GM11168 (cell line): ENCODE data around the gene NXPH4.

Source experiments
- in situ Hi-C: fragments of 300-500 bp; cut with MboI; formaldehyde crosslinking; loops from one replicate; pipeline ENCODE4 v1.12.0; 2022; ENCODE audit warnings: low sequenced_read_pairs; ENCODE audit not compliant: unreplicated experiment

NXPH4 gene

DNA sequence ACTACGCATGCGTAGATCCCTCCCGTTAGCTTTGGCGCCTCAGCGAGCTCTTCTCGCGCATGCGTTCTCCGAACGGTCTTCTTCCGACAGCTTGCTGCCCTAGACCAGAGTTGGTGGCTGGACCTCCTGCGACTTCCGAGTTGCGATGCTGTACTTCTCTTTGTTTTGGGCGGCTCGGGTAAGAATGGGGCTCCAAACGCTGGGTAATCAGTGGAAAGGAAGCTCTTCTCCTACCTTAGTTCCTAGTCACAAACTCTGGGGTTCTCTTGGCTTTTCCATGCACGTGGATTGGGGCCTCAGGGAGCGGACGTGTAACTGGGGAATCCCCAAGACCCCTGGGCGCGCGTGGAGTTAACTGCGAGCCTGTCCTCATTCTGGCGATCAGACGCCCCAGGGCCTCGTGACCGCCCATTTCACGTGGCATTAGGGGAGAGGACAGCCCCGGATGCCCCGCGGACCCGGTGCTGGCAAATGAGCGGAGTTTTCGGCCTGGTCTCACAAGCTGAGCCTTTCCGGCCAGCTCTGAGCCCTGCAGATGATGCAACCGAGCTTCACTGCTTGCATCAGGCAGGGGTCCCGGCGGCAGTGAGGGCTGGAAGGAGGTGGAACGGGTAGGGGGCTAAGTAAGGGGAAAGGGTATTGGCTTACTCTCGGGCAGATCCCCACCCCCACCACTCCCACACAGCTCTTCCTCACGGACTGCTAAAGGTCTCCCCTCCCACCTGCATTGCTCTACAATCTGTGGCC is 13.2 kb downstream of the NXPH4 start, which contains the start of gene SHMT2:
Gene SHMT2 (plus strand): TSS at position 78 of the 747 bp plus-strand sequence. CDS start 68 bp downstream, at position 146.
- in situ Hi-C loops: no loop called here

DNA sequence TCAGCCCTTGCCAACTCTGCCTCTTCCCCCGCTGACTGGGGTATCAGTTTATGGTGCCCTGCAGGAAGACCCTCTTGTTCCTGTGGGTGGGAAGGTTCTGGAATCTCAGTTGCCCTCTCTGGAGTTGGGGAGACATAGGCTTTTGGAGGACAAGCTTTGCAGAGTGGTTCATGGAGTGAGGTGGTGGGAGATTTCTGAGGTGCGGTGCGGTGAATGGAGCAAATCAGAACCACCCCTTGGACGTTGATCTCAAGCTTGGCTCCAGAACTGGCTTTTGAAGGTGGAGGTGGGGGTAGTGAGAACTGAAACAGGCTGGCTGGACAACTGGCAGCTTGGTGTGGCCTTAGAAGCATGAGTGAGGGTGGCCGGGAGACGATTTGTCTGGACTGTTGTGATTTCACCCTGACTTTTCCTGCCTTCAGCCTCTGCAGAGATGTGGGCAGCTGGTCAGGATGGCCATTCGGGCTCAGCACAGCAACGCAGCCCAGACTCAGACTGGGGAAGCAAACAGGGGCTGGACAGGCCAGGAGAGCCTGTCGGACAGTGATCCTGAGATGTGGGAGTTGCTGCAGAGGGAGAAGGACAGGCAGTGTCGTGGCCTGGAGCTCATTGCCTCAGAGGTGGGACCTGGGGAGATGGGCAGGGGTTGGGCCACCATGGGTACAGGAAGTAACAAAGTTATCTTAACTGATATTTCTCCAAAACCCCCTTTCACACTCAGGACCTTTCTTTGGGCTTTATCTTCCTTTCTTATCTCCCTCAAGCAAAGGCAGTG is 14.0 kb downstream of the NXPH4 start:
- in situ Hi-C loops: no loop called here

DNA sequence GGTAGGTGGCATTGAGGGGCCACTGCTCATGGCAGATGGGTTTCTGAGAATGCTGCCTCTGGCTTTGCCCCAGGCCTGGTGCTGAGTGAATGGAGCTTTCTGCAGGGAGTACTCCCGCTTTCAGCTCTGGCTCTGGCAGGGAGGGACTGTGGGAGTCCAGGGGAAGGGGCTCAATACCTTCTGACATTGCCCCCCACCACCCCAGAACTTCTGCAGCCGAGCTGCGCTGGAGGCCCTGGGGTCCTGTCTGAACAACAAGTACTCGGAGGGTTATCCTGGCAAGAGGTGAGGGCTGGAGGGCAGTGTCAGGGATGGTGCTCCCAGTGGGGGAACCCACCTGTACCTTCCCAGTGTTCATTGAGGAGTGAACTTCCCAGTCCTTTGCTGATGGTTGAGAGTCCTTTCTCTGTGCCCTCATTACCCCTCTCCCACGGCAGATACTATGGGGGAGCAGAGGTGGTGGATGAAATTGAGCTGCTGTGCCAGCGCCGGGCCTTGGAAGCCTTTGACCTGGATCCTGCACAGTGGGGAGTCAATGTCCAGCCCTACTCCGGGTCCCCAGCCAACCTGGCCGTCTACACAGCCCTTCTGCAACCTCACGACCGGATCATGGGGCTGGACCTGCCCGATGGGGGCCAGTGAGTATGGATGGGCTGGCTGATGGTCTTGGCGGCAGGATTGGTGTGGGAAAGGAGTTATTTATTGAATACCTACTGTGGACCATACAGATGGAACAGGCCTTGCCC is 14.9 kb downstream of the NXPH4 start:
- in situ Hi-C loops: no loop called here

DNA sequence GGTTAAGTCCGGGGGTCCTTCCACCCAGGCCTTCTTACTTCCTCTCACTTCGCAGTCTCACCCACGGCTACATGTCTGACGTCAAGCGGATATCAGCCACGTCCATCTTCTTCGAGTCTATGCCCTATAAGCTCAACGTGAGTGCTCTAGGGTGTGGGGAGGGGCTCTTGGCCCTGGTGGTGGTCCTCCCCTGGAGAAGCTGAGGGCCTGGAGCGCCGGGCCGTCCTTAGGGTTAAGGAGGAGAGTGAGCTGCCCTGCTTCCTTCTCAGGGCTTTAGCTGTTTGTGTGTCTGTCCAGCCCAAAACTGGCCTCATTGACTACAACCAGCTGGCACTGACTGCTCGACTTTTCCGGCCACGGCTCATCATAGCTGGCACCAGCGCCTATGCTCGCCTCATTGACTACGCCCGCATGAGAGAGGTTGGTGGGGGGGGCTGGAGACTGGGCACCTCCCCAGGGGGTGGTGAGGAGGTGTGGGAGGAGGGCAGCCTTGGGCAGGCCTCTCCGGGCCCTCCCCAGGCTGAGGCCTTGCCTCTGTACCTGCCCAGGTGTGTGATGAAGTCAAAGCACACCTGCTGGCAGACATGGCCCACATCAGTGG is 15.7 kb downstream of the NXPH4 start:
- in situ Hi-C loops: no loop called here

DNA sequence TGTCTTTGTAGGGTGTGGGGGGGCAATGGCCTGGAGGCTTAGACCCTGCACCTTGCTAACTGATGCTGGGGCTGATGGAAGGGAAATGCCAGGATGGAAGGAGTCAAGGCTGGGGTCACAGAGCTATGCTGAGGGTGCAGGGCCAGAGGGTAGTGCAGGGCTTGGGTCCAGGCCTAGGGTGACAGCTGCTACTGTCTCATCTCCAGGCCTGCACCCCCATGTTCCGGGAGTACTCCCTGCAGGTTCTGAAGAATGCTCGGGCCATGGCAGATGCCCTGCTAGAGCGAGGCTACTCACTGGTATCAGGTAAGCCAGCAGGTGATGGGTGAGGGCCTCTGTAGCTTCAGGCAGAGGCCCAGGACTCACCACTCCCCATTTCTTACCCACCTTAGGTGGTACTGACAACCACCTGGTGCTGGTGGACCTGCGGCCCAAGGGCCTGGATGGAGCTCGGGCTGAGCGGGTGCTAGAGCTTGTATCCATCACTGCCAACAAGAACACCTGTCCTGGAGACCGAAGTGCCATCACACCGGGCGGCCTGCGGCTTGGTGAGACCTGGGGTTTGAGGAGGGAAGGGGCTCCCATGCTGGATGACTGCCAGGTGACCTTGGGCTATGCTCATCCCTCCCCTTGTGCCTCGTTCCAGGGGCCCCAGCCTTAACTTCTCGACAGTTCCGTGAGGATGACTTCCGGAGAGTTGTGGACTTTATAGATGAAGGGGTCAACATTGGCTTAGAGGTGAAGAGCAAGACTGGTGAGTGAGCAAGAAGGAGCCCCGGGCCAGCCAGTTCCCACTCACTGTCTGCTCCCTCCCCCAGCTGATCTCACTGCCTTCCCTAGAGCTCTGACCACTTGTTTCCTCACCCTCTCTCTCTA is 17.0 kb downstream of the NXPH4 start:
- in situ Hi-C loops: no loop called here

DNA sequence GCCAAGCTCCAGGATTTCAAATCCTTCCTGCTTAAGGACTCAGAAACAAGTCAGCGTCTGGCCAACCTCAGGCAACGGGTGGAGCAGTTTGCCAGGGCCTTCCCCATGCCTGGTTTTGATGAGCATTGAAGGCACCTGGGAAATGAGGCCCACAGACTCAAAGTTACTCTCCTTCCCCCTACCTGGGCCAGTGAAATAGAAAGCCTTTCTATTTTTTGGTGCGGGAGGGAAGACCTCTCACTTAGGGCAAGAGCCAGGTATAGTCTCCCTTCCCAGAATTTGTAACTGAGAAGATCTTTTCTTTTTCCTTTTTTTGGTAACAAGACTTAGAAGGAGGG is 17.6 kb downstream of the NXPH4 start:
- in situ Hi-C loops: no loop called here

DNA sequence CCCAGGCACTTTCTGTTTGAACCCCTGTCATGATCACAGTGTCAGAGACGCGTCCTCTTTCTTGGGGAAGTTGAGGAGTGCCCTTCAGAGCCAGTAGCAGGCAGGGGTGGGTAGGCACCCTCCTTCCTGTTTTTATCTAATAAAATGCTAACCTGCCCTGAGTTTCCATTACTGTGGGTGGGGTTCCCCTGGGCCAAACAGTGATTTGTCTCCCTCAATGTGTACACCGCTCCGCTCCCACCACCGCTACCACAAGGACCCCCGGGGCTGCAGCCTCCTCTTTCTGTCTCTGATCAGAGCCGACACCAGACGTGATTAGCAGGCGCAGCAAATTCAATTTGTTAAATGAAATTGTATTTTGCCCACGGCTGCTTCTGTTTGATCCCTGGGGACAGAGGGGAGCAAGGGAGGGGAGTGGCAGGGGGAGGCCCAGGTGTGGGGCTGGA is 18.0 kb downstream of the NXPH4 start:
- in situ Hi-C loops: no loop called here

DNA sequence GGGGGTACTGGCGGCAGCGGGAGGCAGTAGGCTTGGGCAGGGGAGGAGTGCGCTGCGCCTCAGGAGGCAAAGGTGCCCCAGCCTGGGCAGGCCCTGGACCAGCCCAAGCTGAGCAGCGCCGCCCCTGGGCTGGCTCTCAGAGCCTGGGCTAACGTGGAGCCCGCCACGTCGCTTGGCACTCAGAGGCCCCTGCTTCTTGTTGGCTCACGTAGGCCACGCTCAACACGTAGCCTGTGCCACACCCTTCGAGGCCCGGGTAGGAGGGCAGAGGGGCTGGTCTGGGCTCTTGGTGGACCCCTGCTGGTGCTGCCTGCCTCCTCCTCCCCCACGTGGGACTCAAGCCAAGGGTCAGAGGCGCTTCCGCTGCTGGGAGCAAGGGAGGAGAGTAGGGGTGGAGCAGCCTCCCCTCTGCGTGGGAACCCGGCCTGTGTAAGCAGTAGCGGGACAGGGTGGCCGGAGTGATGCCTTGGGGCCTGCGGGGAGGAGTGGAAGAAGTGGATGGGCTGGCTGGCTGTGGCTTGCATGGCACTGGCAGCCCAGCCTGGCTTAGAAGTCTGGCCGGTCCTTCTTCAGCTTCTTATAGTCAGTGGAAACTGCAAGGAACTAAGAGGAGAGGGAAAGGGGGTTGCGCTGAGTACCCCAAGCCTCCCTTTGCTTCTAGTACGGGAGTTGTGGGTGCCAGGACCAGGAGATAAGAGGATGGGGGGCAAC is 18.6 kb downstream of the NXPH4 start:
- in situ Hi-C loops: no loop called here

DNA sequence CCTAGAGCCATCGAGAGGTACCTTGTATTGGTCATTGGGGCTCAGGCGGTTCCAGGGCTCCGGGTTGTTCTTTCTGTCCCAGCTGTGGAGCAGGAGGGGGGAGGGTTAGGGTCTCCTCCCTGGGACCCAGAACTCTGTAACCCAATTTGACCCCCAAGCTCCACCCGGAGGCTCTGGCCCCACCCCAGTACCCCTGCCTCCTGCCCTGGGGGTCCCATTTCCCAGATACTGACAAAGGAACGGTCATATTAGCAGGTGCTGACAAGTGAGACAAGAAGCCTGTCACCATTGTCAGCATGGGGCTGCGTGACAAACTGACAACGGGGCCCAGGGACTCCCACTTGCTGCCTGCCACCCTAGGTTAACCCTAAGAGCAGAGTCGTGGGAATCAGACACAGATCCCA is 19.1 kb downstream of the NXPH4 start:
- in situ Hi-C loops: no loop called here

DNA sequence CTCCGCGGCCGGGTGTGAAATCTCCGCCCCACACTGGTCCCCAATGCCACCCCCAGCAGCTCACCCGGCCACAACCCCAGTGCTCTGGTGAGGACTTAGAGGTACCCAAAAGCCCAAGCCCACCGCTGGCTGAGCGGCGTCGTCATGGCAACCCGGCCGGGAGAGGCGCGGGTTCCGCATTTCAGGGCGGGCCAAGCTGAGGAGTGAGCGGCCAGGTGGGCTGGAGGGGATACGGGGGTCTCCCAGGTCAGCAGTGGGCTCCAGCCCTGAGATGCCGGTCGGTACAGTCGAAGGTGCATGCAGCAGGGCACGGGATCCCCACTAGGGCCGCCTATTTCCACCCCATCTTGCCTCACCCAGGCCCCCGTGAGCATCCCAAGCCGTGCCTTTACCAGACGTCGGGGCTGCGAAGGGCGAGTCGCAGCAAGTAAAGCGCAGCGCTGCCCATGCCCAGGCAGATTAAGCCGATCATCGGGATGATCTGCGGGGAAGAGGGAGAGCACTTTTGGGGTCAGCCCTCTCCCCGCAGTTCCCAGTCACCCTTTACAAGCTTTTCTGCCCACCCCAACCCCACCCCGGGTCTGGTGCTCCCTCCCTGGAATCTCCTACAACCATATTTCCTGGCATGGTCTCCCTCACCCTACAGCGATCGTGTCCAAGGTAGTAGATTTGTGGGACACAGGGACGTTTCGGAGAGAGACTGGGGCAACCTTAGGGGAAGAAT is 19.8 kb downstream of the NXPH4 start:
- in situ Hi-C loops: no loop called here

DNA sequence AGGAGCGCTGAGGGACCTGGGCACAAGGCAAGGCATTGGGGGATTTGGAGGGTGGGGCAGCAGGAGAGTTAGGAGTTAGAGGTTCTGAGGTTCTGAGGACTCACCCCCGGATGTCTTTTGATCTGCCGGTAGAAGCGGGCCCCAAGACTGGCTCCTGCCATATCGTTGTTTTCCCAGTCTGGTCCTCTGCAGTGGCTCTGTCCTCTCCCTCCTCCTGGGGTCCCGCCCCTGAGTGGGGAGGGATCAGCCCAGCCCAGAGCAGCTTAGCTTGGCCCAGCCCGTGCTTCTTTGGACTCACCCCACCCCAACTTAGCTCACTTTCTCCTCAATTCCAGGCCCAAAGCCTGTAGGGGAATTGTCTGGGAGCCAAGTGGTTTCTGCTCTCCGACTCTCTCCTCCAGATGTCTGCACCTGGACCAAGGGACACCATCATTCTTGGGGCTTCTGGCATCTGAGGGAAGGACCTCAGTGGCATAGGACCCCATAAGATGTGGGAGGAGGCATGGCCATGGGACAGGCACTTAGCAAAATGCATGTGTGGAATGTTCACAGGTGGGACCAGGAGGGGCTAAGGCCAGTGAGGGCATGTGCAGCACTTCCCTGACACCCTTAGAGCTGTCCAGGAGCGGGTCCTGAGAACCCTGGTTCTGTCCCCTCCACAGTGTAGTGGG is 20.5 kb downstream of the NXPH4 start:
- in situ Hi-C loops: no loop called here

DNA sequence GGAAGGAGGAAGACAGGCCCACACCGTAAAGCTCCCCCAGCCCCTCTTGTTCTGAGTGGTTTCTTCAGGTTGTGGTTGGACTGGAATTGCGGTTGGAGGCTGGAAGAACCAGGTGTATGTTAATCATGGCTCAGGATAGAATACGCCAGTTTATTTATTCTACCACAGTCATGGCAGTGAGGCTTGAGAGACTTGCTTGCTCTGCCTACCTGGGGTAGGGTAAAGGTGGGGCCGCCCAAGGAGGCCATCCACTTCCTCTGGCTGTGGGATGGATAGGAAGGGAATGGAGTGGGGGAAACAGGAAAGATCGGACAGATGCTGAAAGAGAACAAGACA is 21.0 kb downstream of the NXPH4 start:
- in situ Hi-C loops: no loop called here

DNA sequence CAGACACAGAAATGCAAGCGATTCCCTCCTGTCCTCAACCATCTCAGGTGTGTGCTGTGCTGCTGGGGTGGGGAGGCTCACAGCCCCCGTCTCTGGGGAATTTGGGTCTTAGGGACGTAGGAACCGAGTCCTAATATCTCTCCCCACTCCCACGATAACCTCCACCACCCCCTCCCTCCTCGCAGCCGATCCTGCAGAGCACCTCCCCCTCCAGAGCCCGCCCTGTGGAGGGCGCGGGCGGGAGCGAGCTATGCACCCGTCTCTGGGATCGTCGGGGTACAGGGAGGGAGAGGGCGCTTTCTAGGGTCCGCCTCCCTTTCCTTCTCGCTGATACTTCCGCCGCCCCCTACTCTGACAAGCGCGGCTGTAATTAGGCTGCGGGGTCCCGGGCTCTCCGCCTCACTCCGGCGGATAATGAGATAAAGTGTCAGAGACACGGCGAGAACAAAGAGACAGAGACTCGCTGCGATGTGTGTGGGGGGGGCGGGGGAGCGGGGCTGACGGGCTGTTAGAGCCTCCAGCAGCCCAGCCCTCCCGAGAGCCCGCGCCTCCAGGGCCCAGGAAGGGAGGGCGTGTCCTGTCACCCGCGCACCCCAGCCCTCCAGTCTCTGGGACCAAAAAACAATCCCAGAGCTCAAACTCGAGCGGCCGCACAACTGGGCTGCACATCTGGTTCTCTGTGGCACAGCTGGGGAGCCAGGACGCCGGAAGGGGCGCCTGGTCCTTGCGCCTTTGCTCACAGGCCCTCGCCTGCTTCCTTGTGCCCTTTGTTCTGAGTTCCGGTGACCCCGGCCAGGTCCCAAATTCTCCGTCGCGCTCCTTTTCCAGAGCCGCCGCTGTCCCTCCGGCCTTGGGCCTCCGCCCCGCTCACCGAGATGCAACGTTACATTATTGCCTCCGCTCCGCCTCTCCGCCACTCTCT is 21.6 kb downstream of the NXPH4 start:
- in situ Hi-C loops: no loop called here

DNA sequence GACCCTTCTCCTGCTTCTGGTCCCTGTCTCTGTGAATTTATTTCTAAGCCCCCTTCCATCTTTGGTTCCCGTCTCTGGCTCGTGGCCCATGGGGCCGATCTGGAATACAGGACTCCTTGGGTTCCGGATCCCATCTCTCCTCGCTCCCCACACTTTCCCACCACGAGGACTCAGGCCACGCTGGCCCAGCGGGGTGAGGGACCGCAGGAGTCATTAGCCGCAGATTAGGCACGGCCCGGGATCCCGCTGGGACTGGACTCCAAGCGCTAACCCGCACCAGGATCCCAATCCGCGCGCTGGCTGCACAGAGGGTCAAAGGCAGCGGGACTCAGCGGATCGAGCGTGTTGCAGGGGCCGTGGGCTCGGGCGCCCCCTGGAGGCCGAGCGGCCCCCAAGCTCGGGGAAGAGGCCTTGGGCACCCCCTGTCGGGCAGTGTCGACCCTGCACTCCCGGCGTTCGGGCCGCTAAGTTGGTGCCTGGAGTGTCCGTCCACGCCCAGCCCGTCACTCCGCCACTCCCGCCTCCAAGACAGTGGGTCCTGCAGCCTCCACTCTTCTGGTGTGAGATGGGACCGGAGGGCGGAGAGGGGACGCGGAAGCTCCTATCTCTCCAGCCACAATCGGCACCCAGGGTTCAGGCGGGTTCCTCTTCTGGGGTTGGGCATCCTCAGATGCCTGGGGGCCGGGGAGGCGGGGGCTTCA is 22.4 kb downstream of the NXPH4 start:
- in situ Hi-C loops: no loop called here

DNA sequence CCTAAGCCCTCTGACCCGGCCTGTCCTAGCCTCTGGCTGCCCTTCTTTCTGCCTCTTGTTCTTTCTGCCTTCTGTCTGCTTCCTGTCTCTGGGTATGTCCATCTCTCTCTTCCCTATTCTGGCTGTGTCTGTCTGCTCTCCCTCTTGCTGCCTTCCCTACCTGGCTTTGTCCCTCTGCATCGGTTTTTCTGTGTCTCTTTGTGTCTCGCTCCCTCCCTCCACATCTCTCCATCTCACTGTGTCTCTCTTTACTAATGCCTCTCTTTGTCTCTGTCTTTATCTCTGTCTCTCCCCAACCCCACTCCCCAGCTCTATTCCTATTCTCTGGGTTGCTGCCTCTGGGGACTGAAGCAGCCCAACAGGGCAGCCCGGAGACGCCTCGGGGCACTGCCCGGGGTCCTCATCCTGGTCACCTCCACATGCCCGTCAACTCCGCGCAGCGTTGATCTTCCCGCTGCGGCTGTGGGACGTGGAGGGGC is 23.0 kb downstream of the NXPH4 start:
- in situ Hi-C loops: no loop called here
